H4 (cell line): ENCODE data around the gene DGKQ. TPM values are rescaled to one million over a fixed set of nuclear protein-coding genes. Genes with fewer than 3 reads are reported as not detected.

ENCODE experiments used
- total RNA-seq: library from RNA; depleted of rRNA; stranded (reverse); fragments of >200 nt; shearing (Covaris generic); gene quantifications from 2 replicates; pipeline ENCODE4 v1.2.3, GENCODE V29; 2014; rRNA removed

DGKQ gene
- total RNA-seq, 1 experiment from 2014 or later: 5.1 TPM

Other genes with a start within 250 kb of the DGKQ start
- 0.17 TPM in 1 of 2 replicates, not detected in the other for gene CPLX1, start 147.4 kb downstream of the DGKQ start, total RNA-seq
- 49.5 and 73.0 TPM in 2 replicates for gene GAK, start 41.3 kb downstream of the DGKQ start, total RNA-seq
- 9.7 and 13.0 TPM in 2 replicates for gene TMEM175, start 41.1 kb downstream of the DGKQ start, total RNA-seq
- 3.0 and 5.3 TPM in 2 replicates for gene IDUA, start 13.5 kb upstream of the DGKQ start, total RNA-seq
- 0.10 TPM in 1 of 2 replicates, not detected in the other for gene SLC26A1, start 19.8 kb upstream of the DGKQ start, total RNA-seq
- 63.1 and 66.9 TPM in 2 replicates for gene FGFRL1, start 38.1 kb upstream of the DGKQ start, total RNA-seq
- not detected in 2 replicates for gene RNF212, start 140.0 kb upstream of the DGKQ start, total RNA-seq
- 4.5 and 12.0 TPM in 2 replicates for gene SPON2, start 199.0 kb upstream of the DGKQ start, total RNA-seq